Stimulated activated memory B cell treated with anti-CD40 and anti-IgM and Interleukin-4, amounts not matched to agents 10 μg/mL and 1 μg/mL and 100 μg/mL, for 72 hours (primary cell): ENCODE data around the gene CYP2R1.
"Not testable (repeated sequence)": the region's sequence is repeated elsewhere in the genome, so short reads cannot be mapped to it uniquely, and the experiment has no call there.

Source experiments
- ATAC-seq: fragments of 150-1000 bp; cut with Tn5 transposase; 2 replicates; pipeline ENCODE4 v1.10.0; 2021
- H3K27ac Mint-ChIP-seq: one replicate; pipeline ENCODE4 v1.8.0; 2022; ENCODE audit warnings: mild to moderate bottlenecking, mixed read lengths
- H3K27me3 Mint-ChIP-seq: one replicate; pipeline ENCODE4 v1.8.0; 2022; ENCODE audit warnings: mixed read lengths
- H3K36me3 Mint-ChIP-seq: one replicate; pipeline ENCODE4 v1.8.0; 2022; ENCODE audit warnings: mixed read lengths
- H3K4me1 Mint-ChIP-seq: one replicate; pipeline ENCODE4 v1.8.0; 2022; ENCODE audit warnings: mixed read lengths
- H3K4me3 Mint-ChIP-seq: one replicate; pipeline ENCODE4 v1.8.0; 2022; ENCODE audit warnings: mild to moderate bottlenecking, moderate library complexity, mixed read lengths
- H3K9me3 Mint-ChIP-seq: one replicate; pipeline ENCODE4 v1.8.0; 2022; ENCODE audit warnings: mixed read lengths

Gene CYP2R1

GRCh38 chr11:14904745-14905103, 12.7 kb upstream of the CYP2R1 start:
- Mint-ChIP-seq H3K27me3 (peaks cover 7% of the 10 kb centered on the region), H3K36me3 (no peaks in the 10 kb centered on the region), H3K27ac (peak overlapping the region; percentile 72), H3K9me3 (no peaks in the 10 kb centered on the region), H3K4me1 (peaks cover 44% of the 10 kb centered on the region), H3K4me3 (peak overlapping the region; percentile 81)
- peak; percentile 44 for ATAC-seq

GRCh38 chr11:14902650-14903350, 10.8 kb upstream of the CYP2R1 start:
- Mint-ChIP-seq H3K9me3 (no peaks in the 10 kb centered on the region), H3K4me3 (no peak overlapping the region), H3K27ac (no peak overlapping the region), H3K36me3 (no peaks in the 10 kb centered on the region), H3K27me3 (peaks cover 7% of the 10 kb centered on the region), H3K4me1 (peaks cover 35% of the 10 kb centered on the region)
- no peak for ATAC-seq

GRCh38 chr11:14898906-14899305, 6.9 kb upstream of the CYP2R1 start:
- ATAC-seq: no peak
- peaks cover 7% of the 10 kb centered on the region for H3K27me3 Mint-ChIP-seq
- peaks cover 5% of the 10 kb centered on the region for H3K4me1 Mint-ChIP-seq
- no peaks in the 10 kb centered on the region for H3K36me3 Mint-ChIP-seq
- H3K4me3 Mint-ChIP-seq: no peak overlapping the region
- H3K27ac Mint-ChIP-seq: peak overlapping the region; percentile 33
- no peaks in the 10 kb centered on the region for H3K9me3 Mint-ChIP-seq

- Mint-ChIP-seq H3K27me3 (peaks cover 7% of the 10 kb centered on the region), H3K4me1 (peaks cover 5% of the 10 kb centered on the region), H3K27ac (peak overlapping the region; percentile 33), H3K9me3 (no peaks in the 10 kb centered on the region), H3K36me3 (no peaks in the 10 kb centered on the region), H3K4me3 (no peak overlapping the region)
- no peak for ATAC-seq
These were observed 6.3 kb upstream of the CYP2R1 start for GRCh38 chr11:14898355-14898754.

GRCh38 chr11:14894657-14895598, 2.9 kb upstream of the CYP2R1 start:
- no peaks in the 10 kb centered on the region for H3K36me3 Mint-ChIP-seq
- peaks cover 16% of the 10 kb centered on the region for H3K4me1 Mint-ChIP-seq
- peak overlapping the region; percentile 29 for H3K27ac Mint-ChIP-seq
- H3K9me3 Mint-ChIP-seq: no peaks in the 10 kb centered on the region
- no peak overlapping the region for H3K4me3 Mint-ChIP-seq
- H3K27me3 Mint-ChIP-seq: no peaks in the 10 kb centered on the region
- no peak for ATAC-seq

GRCh38 chr11:14892577-14892976, 546 bp upstream of the CYP2R1 start:
- Mint-ChIP-seq H3K9me3 (no peaks in the 10 kb centered on the region), H3K27me3 (no peaks in the 10 kb centered on the region), H3K4me3 (peak overlapping the region; percentile 90), H3K27ac (peak overlapping the region; percentile 94), H3K4me1 (peaks cover 27% of the 10 kb centered on the region), H3K36me3 (no peaks in the 10 kb centered on the region)
- no peak for ATAC-seq

- Mint-ChIP-seq H3K36me3 (no peaks in the 10 kb centered on the region), H3K27ac (peak overlapping the region; percentile 94), H3K9me3 (no peaks in the 10 kb centered on the region), H3K27me3 (no peaks in the 10 kb centered on the region), H3K4me3 (peak overlapping the region; percentile 90), H3K4me1 (peaks cover 37% of the 10 kb centered on the region)
- ATAC-seq: peak; percentile 78
These were observed 642 bp downstream of the CYP2R1 start for GRCh38 chr11:14891143-14892035.

GRCh38 chr11:14886513-14886912, 5.5 kb downstream of the CYP2R1 start:
- no peaks in the 10 kb centered on the region for H3K27me3 Mint-ChIP-seq
- H3K9me3 Mint-ChIP-seq: no peaks in the 10 kb centered on the region
- peak overlapping the region; percentile 15 for H3K27ac Mint-ChIP-seq
- no peak for ATAC-seq
- no peak overlapping the region for H3K4me3 Mint-ChIP-seq
- H3K4me1 Mint-ChIP-seq: peaks cover 42% of the 10 kb centered on the region
- H3K36me3 Mint-ChIP-seq: peaks cover 14% of the 10 kb centered on the region

GRCh38 chr11:14884667-14885273, 7.3 kb downstream of the CYP2R1 start:
- Mint-ChIP-seq H3K27ac (no peak overlapping the region), H3K4me3 (no peak overlapping the region), H3K27me3 (no peaks in the 10 kb centered on the region), H3K4me1 (peaks cover 32% of the 10 kb centered on the region), H3K36me3 (peaks cover 18% of the 10 kb centered on the region), H3K9me3 (no peaks in the 10 kb centered on the region)
- no peak for ATAC-seq

GRCh38 chr11:14883683-14884082, 8.3 kb downstream of the CYP2R1 start:
- H3K4me3 Mint-ChIP-seq, H3K9me3 Mint-ChIP-seq, H3K27ac Mint-ChIP-seq, ATAC-seq, H3K27me3 Mint-ChIP-seq: not testable (repeated sequence)
- Mint-ChIP-seq H3K4me1 (peaks cover 31% of the 10 kb centered on the region), H3K36me3 (peaks cover 18% of the 10 kb centered on the region)

GRCh38 chr11:14882196-14882595, 9.8 kb downstream of the CYP2R1 start:
- Mint-ChIP-seq H3K27ac (no peak overlapping the region), H3K36me3 (peaks cover 22% of the 10 kb centered on the region)
- ATAC-seq: no peak

GRCh38 chr11:14881576-14882193, 10.3 kb downstream of the CYP2R1 start:
- Mint-ChIP-seq H3K27me3 (no peaks in the 10 kb centered on the region), H3K4me1 (peaks cover 21% of the 10 kb centered on the region), H3K27ac (no peak overlapping the region), H3K4me3 (no peak overlapping the region), H3K36me3 (peaks cover 25% of the 10 kb centered on the region), H3K9me3 (no peaks in the 10 kb centered on the region)
- ATAC-seq: no peak

More at GRCh38 chr11:14882196-14882595, 9.8 kb downstream of the CYP2R1 start:
- Mint-ChIP-seq H3K4me1 (peaks cover 26% of the 10 kb centered on the region), H3K9me3 (no peaks in the 10 kb centered on the region), H3K27me3 (no peaks in the 10 kb centered on the region), H3K4me3 (no peak overlapping the region)

GRCh38 chr11:14875163-14875562, 16.9 kb downstream of the CYP2R1 start:
- Mint-ChIP-seq H3K4me1 (peaks cover 7% of the 10 kb centered on the region), H3K4me3 (no peak overlapping the region), H3K36me3 (peaks cover 16% of the 10 kb centered on the region), H3K27ac (no peak overlapping the region), H3K9me3 (no peaks in the 10 kb centered on the region), H3K27me3 (no peaks in the 10 kb centered on the region)
- no peak for ATAC-seq

- no peak for ATAC-seq
- no peak overlapping the region for H3K27ac Mint-ChIP-seq
- H3K4me3 Mint-ChIP-seq: no peak overlapping the region
- H3K36me3 Mint-ChIP-seq: peaks cover 16% of the 10 kb centered on the region
- no peaks in the 10 kb centered on the region for H3K9me3 Mint-ChIP-seq
- H3K4me1 Mint-ChIP-seq: peaks cover 6% of the 10 kb centered on the region
- H3K27me3 Mint-ChIP-seq: no peaks in the 10 kb centered on the region
These were observed 18.4 kb downstream of the CYP2R1 start for GRCh38 chr11:14873632-14874031.
